K562 treated with DMSO at 1 percent for 12 hours (cell line): ENCODE results near the gene GALNT12. TPM values are rescaled to one million over a fixed set of nuclear protein-coding genes. Genes with fewer than 3 reads are reported as not detected.

ENCODE experiments used
- total RNA-seq: library from RNA; unstranded; fragments of 300-600 nt; gene quantifications from 2 replicates; pipeline ENCODE4 v1.2.3, GENCODE V29; 2022; ENCODE audit not compliant: insufficient read depth

The GALNT12 gene, protein sequence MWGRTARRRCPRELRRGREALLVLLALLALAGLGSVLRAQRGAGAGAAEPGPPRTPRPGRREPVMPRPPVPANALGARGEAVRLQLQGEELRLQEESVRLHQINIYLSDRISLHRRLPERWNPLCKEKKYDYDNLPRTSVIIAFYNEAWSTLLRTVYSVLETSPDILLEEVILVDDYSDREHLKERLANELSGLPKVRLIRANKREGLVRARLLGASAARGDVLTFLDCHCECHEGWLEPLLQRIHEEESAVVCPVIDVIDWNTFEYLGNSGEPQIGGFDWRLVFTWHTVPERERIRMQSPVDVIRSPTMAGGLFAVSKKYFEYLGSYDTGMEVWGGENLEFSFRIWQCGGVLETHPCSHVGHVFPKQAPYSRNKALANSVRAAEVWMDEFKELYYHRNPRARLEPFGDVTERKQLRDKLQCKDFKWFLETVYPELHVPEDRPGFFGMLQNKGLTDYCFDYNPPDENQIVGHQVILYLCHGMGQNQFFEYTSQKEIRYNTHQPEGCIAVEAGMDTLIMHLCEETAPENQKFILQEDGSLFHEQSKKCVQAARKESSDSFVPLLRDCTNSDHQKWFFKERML
- 31.1 and 72.4 TPM in 2 replicates for total RNA-seq

DNA sequence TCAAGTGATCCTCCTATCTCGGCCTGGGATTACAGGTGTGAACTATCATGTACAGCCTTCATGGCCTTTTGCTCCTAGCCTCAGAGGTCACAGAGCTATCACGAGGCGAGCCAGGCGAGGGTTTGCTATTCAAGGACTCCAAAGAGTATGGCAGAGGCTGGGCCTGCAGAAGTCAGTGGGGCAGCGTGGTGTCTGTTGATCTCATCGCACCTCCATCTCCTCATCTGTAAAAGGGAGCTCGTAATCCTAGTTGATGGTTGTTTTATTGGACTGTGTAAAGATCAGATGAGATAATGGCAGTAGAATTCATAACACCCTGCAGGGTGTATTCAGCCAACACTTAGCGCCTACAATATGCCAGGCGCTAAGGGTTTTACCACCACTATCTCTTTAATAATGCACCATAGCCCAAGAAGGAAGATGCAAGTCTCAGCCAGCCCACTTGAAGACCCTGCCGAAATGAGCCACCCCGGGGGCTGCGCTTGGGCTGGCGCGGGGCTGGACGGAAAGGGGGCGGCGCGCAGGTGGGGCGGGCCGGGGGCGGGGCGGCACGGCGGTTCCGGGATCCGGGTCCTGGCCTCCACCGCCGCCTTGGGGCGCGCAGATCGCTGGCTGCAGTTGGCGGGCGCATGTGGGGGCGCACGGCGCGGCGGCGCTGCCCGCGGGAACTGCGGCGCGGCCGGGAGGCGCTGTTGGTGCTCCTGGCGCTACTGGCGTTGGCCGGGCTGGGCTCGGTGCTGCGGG is at the start of gene GALNT12:
Gene GALNT12 (plus strand): TSS at position 601 of the 744 bp plus-strand sequence. CDS start 29 bp downstream, at position 630.

DNA sequence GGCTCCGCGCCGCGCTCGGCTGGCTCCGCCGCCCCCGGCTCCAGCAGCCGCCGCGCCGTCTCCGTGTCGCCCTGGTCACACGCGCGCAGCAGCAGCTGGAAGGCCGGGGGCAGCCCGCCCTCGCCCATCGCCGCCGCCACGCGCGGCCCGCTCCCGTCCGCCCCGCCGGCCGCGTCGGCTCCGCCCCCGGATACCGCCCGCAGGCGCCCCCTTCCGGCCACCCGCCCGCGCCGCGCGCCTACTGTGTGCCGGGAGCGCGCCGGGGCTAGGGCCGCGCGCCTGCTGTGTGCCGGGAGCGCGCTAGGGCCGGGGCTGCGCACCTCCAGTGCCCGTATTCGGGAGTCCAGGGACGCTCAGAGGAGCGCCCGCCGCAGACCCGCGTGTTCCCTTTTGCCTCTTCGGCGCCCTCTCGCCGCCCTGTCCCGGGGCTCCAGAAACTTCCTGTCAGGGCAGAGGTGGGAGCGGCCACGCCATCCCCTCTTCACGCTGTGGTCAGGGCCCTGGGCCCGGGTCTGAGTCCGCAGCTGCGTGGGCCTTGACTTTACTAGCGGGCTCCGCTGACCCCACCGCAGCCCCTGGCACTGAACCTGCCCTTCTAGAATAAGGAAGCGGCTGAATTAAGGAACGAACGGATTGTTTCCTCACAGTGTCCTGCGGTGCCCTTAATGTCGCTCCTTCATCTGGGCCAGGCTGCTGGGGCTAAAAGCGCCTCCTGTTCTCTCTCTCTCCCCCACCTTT is 10.9 kb upstream of the GALNT12 start, which contains the start of gene ANKS6:
Gene ANKS6 (minus strand): TSS at position 192 of the 738 bp plus-strand sequence. CDS start 64 bp downstream, at position 128.

Other genes starting within 250 kb of the GALNT12 start
- 0.16 TPM in 1 of 2 replicates, not detected in the other for gene GABBR2, start 98.7 kb upstream of the GALNT12 start, total RNA-seq
- 20.4 and 32.7 TPM in 2 replicates for gene ANKS6, start 11.1 kb upstream of the GALNT12 start, total RNA-seq
- gene COL15A1, start 136.2 kb downstream of the GALNT12 start, total RNA-seq = 4.3 and 14.1 TPM in 2 replicates